Measurements from ENCODE around the gene TLL2.
"Not testable (repeated sequence)": the region's sequence is repeated elsewhere in the genome, so short reads cannot be mapped to it uniquely, and the experiment has no call there.

TLL2 gene

DNA sequence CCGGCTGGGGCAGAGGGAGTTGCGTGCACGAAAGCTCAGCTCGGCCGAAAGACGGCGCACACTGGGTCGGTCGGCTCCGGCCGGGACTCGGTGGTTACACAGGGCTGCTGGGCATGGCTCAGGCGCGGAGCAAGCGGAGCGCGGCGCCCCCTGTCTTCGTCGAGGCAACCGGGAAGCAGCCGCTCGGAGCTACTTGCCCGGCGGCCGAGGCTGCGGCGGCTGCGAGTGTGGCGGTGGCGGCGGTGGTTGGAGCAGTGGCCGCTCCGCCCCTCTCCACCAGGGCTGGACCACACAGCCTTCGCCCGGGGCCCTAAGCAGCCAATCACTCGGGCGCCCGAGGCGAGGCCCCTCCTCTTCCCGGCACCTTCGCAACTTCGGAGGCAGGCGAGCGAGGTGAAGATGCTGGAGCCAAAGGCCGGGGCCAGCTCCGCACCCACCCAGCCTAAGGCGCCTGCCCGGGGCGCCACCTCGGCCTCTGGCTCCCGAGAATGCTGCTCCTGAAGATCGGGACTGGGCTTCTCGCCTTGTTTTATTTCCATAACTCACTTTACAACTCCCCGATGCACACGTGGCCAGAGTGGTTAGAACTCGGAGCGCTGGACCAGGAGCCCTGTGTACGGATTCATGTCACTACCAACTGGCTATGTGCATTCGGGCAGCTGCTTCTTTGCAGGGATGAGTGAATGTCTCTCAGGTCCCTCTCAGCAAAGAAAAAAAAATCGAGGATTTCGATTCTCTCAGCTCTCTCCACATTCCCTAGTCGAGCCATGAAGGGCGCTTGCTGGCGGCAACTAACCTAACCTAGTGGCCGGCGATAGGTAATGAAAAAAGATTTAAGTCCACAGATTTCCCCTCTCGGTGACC is at the start of gene TLL2:
TLL2 (minus strand) TSS at position 229 of the 864 bp plus-strand sequence. CDS start 241 bp downstream, outside the sequence.
- Histone ChIP-seq H3K4me1 (ENCODE audit: control insufficient read depth, insufficient read depth, low read length, unreplicated experiment) (peaks cover 2% of the 10 kb centered on the region), H2AFZ (ENCODE audit: low read length, unreplicated experiment) (peak within 1 kb of the TSS; percentile 29), H3K36me3 (ENCODE audit: insufficient read depth, low read length) (no peaks in the 10 kb centered on the region), H3K27me3 (ENCODE audit: insufficient read depth, low read length) (peaks cover 20% of the 10 kb centered on the region), H3K27ac (ENCODE audit: low read depth, low read length) (no peak within 1 kb of the TSS), H3K4me3 (ENCODE audit: low read depth, low read length) (peak within 1 kb of the TSS; percentile 73), H3K79me2 (ENCODE audit: control insufficient read depth, insufficient read depth, low read length, unreplicated experiment) (no peaks in the 10 kb centered on the region)

DNA sequence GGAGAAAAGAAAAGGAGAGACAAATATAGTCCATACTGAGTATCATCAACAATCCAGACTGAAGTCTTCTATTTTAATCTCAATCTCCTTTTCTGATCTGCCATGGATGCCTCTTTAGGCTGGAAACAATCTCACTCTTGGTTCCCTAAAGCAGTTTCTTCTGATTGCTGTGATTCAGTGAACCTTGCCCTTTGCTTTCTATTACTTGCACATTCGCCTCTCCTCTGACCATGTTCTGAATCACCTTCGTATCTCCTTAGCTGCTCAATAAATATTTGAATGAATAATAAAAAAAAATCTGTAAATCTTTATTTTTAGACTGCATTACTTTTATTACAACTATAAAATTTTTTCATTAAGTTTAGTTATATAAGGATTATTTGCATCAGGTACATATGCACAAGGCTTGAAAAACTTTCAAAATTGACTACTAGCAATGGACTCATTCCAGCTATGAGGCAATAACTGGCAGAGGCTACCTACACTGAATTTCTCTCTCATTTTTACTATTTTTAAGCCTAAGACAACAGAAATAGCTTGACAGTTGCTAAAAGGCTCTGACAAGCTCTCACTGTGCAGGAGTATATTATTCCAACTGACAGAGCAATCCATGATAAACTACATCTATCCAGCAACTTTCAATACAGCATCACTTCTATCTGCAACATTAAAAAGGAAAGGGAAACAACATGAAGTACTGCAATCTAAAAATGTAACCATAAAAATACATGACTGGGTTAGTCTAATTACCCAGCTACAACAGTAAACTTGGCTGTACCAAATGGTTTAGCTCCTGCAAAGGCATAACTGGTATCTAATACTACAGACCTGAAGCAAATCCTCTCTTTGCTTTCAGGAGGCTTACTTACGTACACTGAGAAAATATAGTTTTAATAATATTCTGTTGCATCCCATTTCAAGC is 47.5 kb upstream of the TLL2 start:
- Histone ChIP-seq H3K36me3 (ENCODE audit: insufficient read depth, low read length) (peaks cover 19% of the 10 kb centered on the region), H3K4me3 (ENCODE audit: low read depth, low read length) (no peak overlapping the region)

DNA sequence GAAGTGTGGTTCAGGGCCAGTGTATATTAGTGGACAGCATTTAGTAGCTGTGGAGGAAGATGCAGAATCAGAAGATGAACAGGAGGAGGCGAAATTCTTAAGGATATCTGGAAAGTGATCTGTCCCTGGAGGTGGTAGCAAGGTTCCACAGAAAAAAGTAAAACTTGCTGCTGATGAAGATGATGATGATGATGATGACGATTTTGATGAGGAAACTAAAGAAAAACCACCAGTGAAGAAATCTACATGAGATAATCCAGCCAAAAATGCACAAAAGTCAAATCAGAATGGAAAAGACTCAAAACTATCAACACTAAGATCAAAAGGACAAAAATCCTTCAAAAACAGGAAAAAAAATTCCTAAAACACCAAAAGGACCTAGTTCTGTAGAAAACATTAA is 46.8 kb upstream of the TLL2 start:
- Histone ChIP-seq H3K4me1 (ENCODE audit: control insufficient read depth, insufficient read depth, low read length, unreplicated experiment) (peaks cover 13% of the 10 kb centered on the region), H3K27me3 (ENCODE audit: insufficient read depth, low read length) (no peaks in the 10 kb centered on the region), H3K79me2 (ENCODE audit: control insufficient read depth, insufficient read depth, low read length, unreplicated experiment) (peaks cover 34% of the 10 kb centered on the region), H3K27ac (ENCODE audit: low read depth, low read length) (peak overlapping the region; percentile 9; the same call in 1 of the 2 replicates), H3K4me3 (ENCODE audit: low read depth, low read length) (no peak overlapping the region), H3K36me3 (ENCODE audit: insufficient read depth, low read length) (peaks cover 19% of the 10 kb centered on the region), H2AFZ (ENCODE audit: low read length, unreplicated experiment) (no peak overlapping the region)

More for the DNA sequence above, 47.5 kb upstream of the TLL2 start:
- H3K27me3 ChIP-seq (ENCODE audit: insufficient read depth, low read length) = no peaks in the 10 kb centered on the region
- no peak overlapping the region for H2AFZ ChIP-seq (ENCODE audit: low read length, unreplicated experiment)
- peaks cover 34% of the 10 kb centered on the region for H3K79me2 ChIP-seq (ENCODE audit: control insufficient read depth, insufficient read depth, low read length, unreplicated experiment)
- H3K27ac ChIP-seq (ENCODE audit: low read depth, low read length) = peak overlapping the region; percentile 32
- peaks cover 18% of the 10 kb centered on the region for H3K4me1 ChIP-seq (ENCODE audit: control insufficient read depth, insufficient read depth, low read length, unreplicated experiment)

DNA sequence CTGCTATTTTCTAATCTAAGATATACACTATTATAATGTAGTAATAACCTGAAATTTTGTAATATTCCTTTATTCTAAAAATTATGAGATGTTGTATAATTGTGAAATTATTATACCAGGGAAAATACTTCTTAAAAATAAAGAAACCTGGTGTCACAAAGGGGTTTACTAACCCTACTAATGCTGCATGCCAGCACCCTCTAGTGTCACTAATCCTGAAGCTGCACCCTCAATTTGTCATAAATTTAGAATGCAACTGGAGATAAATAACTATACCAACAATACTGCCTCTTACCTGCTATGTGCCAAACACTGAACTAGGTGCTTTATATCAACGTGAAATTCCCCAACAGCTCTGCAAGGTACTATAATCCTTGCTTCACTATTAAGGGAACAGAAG is 42.3 kb upstream of the TLL2 start:
- no peak overlapping the region for H3K4me3 ChIP-seq (ENCODE audit: low read depth, low read length)
- peaks cover 29% of the 10 kb centered on the region for H3K36me3 ChIP-seq (ENCODE audit: insufficient read depth, low read length)
- no peak overlapping the region for H3K27ac ChIP-seq (ENCODE audit: low read depth, low read length)
- H3K4me1 ChIP-seq (ENCODE audit: control insufficient read depth, insufficient read depth, low read length, unreplicated experiment) = peaks cover 5% of the 10 kb centered on the region
- peaks cover 11% of the 10 kb centered on the region for H3K79me2 ChIP-seq (ENCODE audit: control insufficient read depth, insufficient read depth, low read length, unreplicated experiment)
- no peaks in the 10 kb centered on the region for H3K27me3 ChIP-seq (ENCODE audit: insufficient read depth, low read length)
- no peak overlapping the region for H2AFZ ChIP-seq (ENCODE audit: low read length, unreplicated experiment)

DNA sequence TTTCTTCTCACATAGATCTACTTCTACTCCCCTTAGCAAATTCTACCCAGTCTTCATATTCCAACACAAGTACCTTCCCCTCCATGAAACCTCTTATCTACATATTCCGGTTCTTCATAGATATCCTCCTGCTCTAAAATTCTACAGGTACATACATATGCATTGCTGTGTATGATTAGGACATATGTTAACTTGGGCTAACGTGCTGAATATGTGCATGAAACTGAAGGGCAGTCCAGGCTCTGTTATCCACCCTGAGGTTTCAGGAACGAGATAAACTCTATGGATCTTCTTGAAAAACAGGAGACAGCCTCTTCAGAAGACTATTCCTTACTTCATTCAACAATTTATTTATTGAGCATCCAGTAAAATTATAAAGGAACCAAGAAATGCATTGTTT is 41.6 kb upstream of the TLL2 start:
- no peak overlapping the region for H3K4me3 ChIP-seq (ENCODE audit: low read depth, low read length)
- H3K4me1 ChIP-seq (ENCODE audit: control insufficient read depth, insufficient read depth, low read length, unreplicated experiment) = no peaks in the 10 kb centered on the region
- H3K27ac ChIP-seq (ENCODE audit: low read depth, low read length) = no peak overlapping the region
- H3K36me3 ChIP-seq (ENCODE audit: insufficient read depth, low read length) = peaks cover 34% of the 10 kb centered on the region
- H3K27me3 ChIP-seq (ENCODE audit: insufficient read depth, low read length) = no peaks in the 10 kb centered on the region
- peaks cover 11% of the 10 kb centered on the region for H3K79me2 ChIP-seq (ENCODE audit: control insufficient read depth, insufficient read depth, low read length, unreplicated experiment)
- no peak overlapping the region for H2AFZ ChIP-seq (ENCODE audit: low read length, unreplicated experiment)

DNA sequence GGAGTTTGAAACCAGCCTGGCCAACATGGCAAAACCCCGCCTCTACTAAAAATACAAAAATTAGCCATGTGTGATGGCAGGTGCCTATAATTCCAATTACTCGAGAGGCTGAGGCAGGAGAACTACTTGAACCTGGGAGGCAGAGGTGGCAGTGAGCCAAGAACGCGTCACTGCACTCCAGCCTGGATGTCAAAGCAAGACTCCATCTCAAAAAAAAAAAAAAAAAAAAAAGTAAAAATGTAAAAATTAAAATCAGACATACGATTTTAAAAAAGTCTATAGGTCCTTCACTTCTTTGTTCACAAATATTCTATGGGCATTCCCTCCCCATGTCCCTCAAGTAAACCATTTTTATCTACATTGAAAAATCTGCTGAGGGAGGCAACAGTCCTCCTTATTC is 34.9 kb upstream of the TLL2 start:
- Histone ChIP-seq H3K36me3 (ENCODE audit: insufficient read depth, low read length) (peaks cover 32% of the 10 kb centered on the region), H3K27me3 (ENCODE audit: insufficient read depth, low read length) (no peaks in the 10 kb centered on the region), H3K4me1 (ENCODE audit: control insufficient read depth, insufficient read depth, low read length, unreplicated experiment) (no peaks in the 10 kb centered on the region), H3K79me2 (ENCODE audit: control insufficient read depth, insufficient read depth, low read length, unreplicated experiment) (peaks cover 8% of the 10 kb centered on the region), H3K27ac (ENCODE audit: low read depth, low read length) (no peak overlapping the region), H3K4me3 (ENCODE audit: low read depth, low read length) (no peak overlapping the region), H2AFZ (ENCODE audit: low read length, unreplicated experiment) (no peak overlapping the region)

GRCh38 chr10:96545558-96545957 is 31.8 kb upstream of the TLL2 start:
- H3K79me2 ChIP-seq (ENCODE audit: control insufficient read depth, insufficient read depth, low read length, unreplicated experiment); H3K4me1 ChIP-seq (ENCODE audit: control insufficient read depth, insufficient read depth, low read length, unreplicated experiment); H3K4me3 ChIP-seq (ENCODE audit: low read depth, low read length); H3K27me3 ChIP-seq (ENCODE audit: insufficient read depth, low read length); H2AFZ ChIP-seq (ENCODE audit: low read length, unreplicated experiment); H3K27ac ChIP-seq (ENCODE audit: low read depth, low read length): not testable (repeated sequence)
- peaks cover 24% of the 10 kb centered on the region for H3K36me3 ChIP-seq (ENCODE audit: insufficient read depth, low read length)

- Histone ChIP-seq H3K27ac (ENCODE audit: low read depth, low read length) (no peak overlapping the region), H3K79me2 (ENCODE audit: control insufficient read depth, insufficient read depth, low read length, unreplicated experiment) (peaks cover 22% of the 10 kb centered on the region), H3K4me1 (ENCODE audit: control insufficient read depth, insufficient read depth, low read length, unreplicated experiment) (no peaks in the 10 kb centered on the region), H3K27me3 (ENCODE audit: insufficient read depth, low read length) (no peaks in the 10 kb centered on the region), H3K36me3 (ENCODE audit: insufficient read depth, low read length) (peaks cover 31% of the 10 kb centered on the region), H3K4me3 (ENCODE audit: low read depth, low read length) (no peak overlapping the region), H2AFZ (ENCODE audit: low read length, unreplicated experiment) (no peak overlapping the region)
Observed at GRCh38 chr10:96541921-96542320, 28.2 kb upstream of the TLL2 start.

GRCh38 chr10:96540240-96540639 is 26.5 kb upstream of the TLL2 start:
- Histone ChIP-seq H3K27ac (ENCODE audit: low read depth, low read length) (no peak overlapping the region), H3K79me2 (ENCODE audit: control insufficient read depth, insufficient read depth, low read length, unreplicated experiment) (peaks cover 24% of the 10 kb centered on the region), H3K4me3 (ENCODE audit: low read depth, low read length) (no peak overlapping the region), H3K4me1 (ENCODE audit: control insufficient read depth, insufficient read depth, low read length, unreplicated experiment) (no peaks in the 10 kb centered on the region), H2AFZ (ENCODE audit: low read length, unreplicated experiment) (no peak overlapping the region), H3K27me3 (ENCODE audit: insufficient read depth, low read length) (no peaks in the 10 kb centered on the region), H3K36me3 (ENCODE audit: insufficient read depth, low read length) (peaks cover 26% of the 10 kb centered on the region)

DNA sequence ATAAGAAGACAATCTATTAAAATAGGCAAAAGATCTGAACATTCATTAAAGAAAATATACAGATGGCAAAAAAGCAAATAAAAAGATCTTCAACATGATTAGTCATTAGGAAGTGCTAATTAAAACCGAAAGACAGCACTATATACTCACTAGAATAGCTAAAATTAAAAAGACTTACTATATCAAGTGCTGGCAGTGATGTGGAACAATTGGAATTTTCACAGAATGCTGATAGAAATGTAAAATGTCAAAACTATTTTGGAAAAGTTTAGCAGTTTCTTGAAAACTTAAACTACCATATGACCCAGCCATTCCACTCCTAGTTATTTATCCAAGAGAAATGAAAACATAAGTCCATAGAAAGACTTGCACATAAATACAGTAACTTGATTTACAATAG is 25.0 kb upstream of the TLL2 start:
- H3K36me3 ChIP-seq (ENCODE audit: insufficient read depth, low read length) = peaks cover 23% of the 10 kb centered on the region
- no peak overlapping the region for H3K4me3 ChIP-seq (ENCODE audit: low read depth, low read length)
- H2AFZ ChIP-seq (ENCODE audit: low read length, unreplicated experiment) = no peak overlapping the region
- no peak overlapping the region for H3K27ac ChIP-seq (ENCODE audit: low read depth, low read length)
- no peaks in the 10 kb centered on the region for H3K27me3 ChIP-seq (ENCODE audit: insufficient read depth, low read length)
- H3K79me2 ChIP-seq (ENCODE audit: control insufficient read depth, insufficient read depth, low read length, unreplicated experiment) = peaks cover 29% of the 10 kb centered on the region
- H3K4me1 ChIP-seq (ENCODE audit: control insufficient read depth, insufficient read depth, low read length, unreplicated experiment) = no peaks in the 10 kb centered on the region

Data from ACC112 (cell line).